ENCODE measurements around the gene TRAPPC2L.

Gene TRAPPC2L

DNA sequence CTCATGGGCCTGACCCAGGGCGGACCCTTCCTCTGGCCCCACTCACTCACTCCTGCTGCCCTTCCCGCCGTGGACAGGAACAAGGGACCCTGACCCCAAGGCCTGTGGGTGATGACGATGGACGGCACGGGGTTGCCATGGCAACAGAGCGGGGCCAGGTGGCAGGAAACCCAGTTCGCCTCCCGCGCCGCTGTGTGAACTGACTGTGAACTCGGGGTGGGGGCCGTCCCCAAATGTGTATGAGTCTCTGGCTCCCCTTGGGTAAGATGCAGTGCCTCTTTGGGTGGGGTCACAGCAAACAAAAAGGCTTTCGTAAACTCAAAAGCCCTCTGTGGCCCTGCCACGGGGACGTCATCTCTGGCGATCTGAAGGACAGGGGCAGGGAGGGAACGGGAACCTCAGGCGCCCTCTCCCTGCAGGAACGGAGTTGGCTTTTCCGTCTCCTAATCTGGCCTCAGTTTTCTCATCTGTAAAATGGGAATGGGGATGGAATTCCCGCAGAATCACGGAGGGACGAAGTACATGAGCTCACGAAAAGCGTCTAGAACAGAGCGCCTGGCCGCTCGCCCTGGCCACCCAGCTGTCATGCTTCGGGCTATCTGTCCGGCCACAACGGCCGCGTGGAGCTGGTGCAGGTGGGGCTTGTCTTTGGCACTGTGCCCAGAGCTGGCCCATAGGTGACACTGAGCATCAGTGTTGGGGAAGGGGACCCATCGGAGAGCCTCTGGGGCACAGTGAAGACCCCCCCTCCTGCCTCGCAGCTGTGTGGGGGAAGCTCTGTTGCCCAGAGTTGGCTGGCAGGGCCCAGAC lies 54.4 kb downstream of the TRAPPC2L start:
- DNase-seq, result no peak

- no peak for DNase-seq
These were observed 55.0 kb downstream of the TRAPPC2L start for GRCh38 chr16:88911946-88912310.
